IMR-90 (cell line): ENCODE data around the gene INCENP. TPM values are rescaled to one million over a fixed set of nuclear protein-coding genes. Genes with fewer than 3 reads are reported as not detected.
"Not testable (repeated sequence)": the region's sequence is repeated elsewhere in the genome, so short reads cannot be mapped to it uniquely, and the experiment has no call there.

ENCODE experiments used
- ATAC-seq: fragments of 200-7000 bp; cut with Tn5 transposase; 2 replicates; pipeline ENCODE4 v1.9.1; 2020; ENCODE audit warnings: low read depth, mild to moderate bottlenecking, moderate library complexity
- BruUV-seq: library from RNA; stranded (reverse); fragments of 400-500 nt; replicated peaks from 2 replicates; lab custom pipeline; 2021; lab: Mats Ljungman, UMichigan
- CTCF ChIA-PET: fragments of 300-600 bp; formaldehyde crosslinking; extraction: SDS; loops from one replicate; lab custom pipeline; 2021; ENCODE audit warnings: antibody characterized with exemption; lab: Yijun Ruan, JAX
- POLR2A ChIA-PET: fragments of 300-600 bp; sonication (Branson Sonifier 250); formaldehyde crosslinking; loops from one replicate; lab custom pipeline; 2022; ENCODE audit warnings: antibody characterized with exemption; ENCODE audit not compliant: unreplicated experiment; lab: Charles Lee
- DNase-seq: peaks from one replicate; pipeline ENCODE4 v3.0.0; 2013
- H2AFZ ChIP-seq: replicated peaks from 2 replicates; pipeline ENCODE3; 2013; ENCODE audit warnings: low read length, mild to moderate bottlenecking; ENCODE audit not compliant: poor library complexity
- H2AK5ac ChIP-seq: 2 replicates; pipeline ENCODE4 v1.6.1; 2013; ENCODE audit warnings: low read depth, low read length, inconsistent platforms
- H2AK9ac ChIP-seq: replicated peaks from 2 replicates; pipeline ENCODE3; 2013; ENCODE audit warnings: mild to moderate bottlenecking, low read depth, low read length, moderate library complexity; ENCODE audit not compliant: poor library complexity
- H2BK120ac ChIP-seq: 2 replicates; pipeline ENCODE4 v1.6.1; 2013; ENCODE audit warnings: low read depth, low read length, inconsistent platforms
- H2BK15ac ChIP-seq: 3 replicates; pipeline ENCODE4 v1.6.1; 2013; ENCODE audit warnings: low read depth, low read length, inconsistent platforms
- H2BK20ac ChIP-seq: 2 replicates; pipeline ENCODE4 v1.6.1; 2013; ENCODE audit warnings: low read depth, mild to moderate bottlenecking, inconsistent platforms, low read length, moderate library complexity
- H2BK5ac ChIP-seq: 2 replicates; pipeline ENCODE4 v1.6.1; 2013; ENCODE audit warnings: mild to moderate bottlenecking, low read depth, low read length, inconsistent platforms; ENCODE audit not compliant: poor library complexity, severe bottlenecking
- H3K14ac ChIP-seq: replicated peaks from 2 replicates; pipeline ENCODE4 v1.6.1; 2013; ENCODE audit warnings: low read depth, low read length, inconsistent platforms
- H3K18ac ChIP-seq: 2 replicates; pipeline ENCODE4 v1.6.1; 2013; ENCODE audit warnings: low read depth, low read length, control low read depth
- H3K23ac ChIP-seq: 2 replicates; pipeline ENCODE4 v1.6.1; 2013; ENCODE audit warnings: low read depth, low read length, inconsistent platforms
- H3K27ac ChIP-seq: 2 replicates; pipeline ENCODE4 v1.5.1; 2013; ENCODE audit warnings: mild to moderate bottlenecking, control low read depth, low read length; ENCODE audit not compliant: insufficient read depth
- H3K27me3 ChIP-seq: 2 replicates; pipeline ENCODE4 v1.6.1; 2013; ENCODE audit warnings: low read length; ENCODE audit not compliant: control insufficient read depth, insufficient read depth
- H3K36me3 ChIP-seq: 2 replicates; pipeline ENCODE4 v1.6.1; 2013; ENCODE audit warnings: low read length, mixed read lengths; ENCODE audit not compliant: control insufficient read depth, insufficient read depth
- H3K4ac ChIP-seq: 2 replicates; pipeline ENCODE4 v1.6.1; 2013; ENCODE audit warnings: low read depth, low read length, inconsistent platforms
- H3K4me1 ChIP-seq: 2 replicates; pipeline ENCODE4 v1.6.1; 2013; ENCODE audit warnings: low read length, mixed read lengths; ENCODE audit not compliant: control insufficient read depth, insufficient read depth
- H3K4me2 ChIP-seq: 2 replicates; pipeline ENCODE4 v1.6.1; 2013; ENCODE audit warnings: low read depth, mild to moderate bottlenecking, control low read depth, low read length, moderate library complexity
- H3K4me3 ChIP-seq: 2 replicates; pipeline ENCODE4 v1.5.1; 2013; ENCODE audit warnings: low read depth, mild to moderate bottlenecking, control low read depth, low read length, moderate library complexity; ENCODE audit not compliant: insufficient read depth
- H3K56ac ChIP-seq: 2 replicates; pipeline ENCODE4 v1.6.1; 2013; ENCODE audit warnings: low read length, inconsistent platforms; ENCODE audit not compliant: insufficient read depth; ENCODE audit errors: extremely low read depth
- H3K79me1 ChIP-seq, 2 experiments: 2 replicates each; pipeline ENCODE4 v1.6.1; 2013; ENCODE audit warnings: low read length in 2 of 2, inconsistent platforms in 1 of 2, low read depth in 1 of 2
- H3K9ac ChIP-seq: 2 replicates; pipeline ENCODE4 v1.6.1; 2013; ENCODE audit warnings: low read depth, low read length, control low read depth
- H3K9me1 ChIP-seq: 2 replicates; pipeline ENCODE4 v1.6.1; 2013; ENCODE audit warnings: low read length, inconsistent platforms; ENCODE audit not compliant: insufficient read depth
- H3K9me3 ChIP-seq: 2 replicates; pipeline ENCODE4 v1.6.1; 2013; ENCODE audit warnings: low read length; ENCODE audit not compliant: control insufficient read depth, insufficient read depth
- H4K20me1 ChIP-seq: 2 replicates; pipeline ENCODE4 v1.6.1; 2013; ENCODE audit warnings: low read length, inconsistent platforms; ENCODE audit not compliant: insufficient read depth
- H4K5ac ChIP-seq: 2 replicates; pipeline ENCODE4 v1.6.1; 2013; ENCODE audit warnings: mild to moderate bottlenecking, low read depth, low read length, control low read depth
- H4K8ac ChIP-seq, 2 experiments: 2 replicates each; pipeline ENCODE4 v1.6.1; 2013; ENCODE audit warnings: low read depth in 2 of 2, low read length in 2 of 2, control low read depth in 1 of 2, inconsistent platforms in 1 of 2
- H4K91ac ChIP-seq: 2 replicates; pipeline ENCODE4 v1.6.1; 2013; ENCODE audit warnings: low read depth, low read length, inconsistent platforms; ENCODE audit not compliant: insufficient read depth
- WGBS, 2 experiments: methylation state at CpG; one replicate each; pipeline versions ENCODE4 v1.1.5 to v1.1.7; 2013; ENCODE audit warnings: missing lambda C conversion rate in 2 of 2; ENCODE audit not compliant: insufficient read length in 1 of 2; ENCODE audit errors: extremely low coverage in 2 of 2; 5-methylcytosine and 5-hydroxymethylcytosine counted together
- dilution Hi-C: fragments of 300-500 bp; cut with HindIII; formaldehyde crosslinking; loops from one replicate; pipeline ENCODE4 v1.14.3; 2018; ENCODE audit warnings: low sequenced_read_pairs; ENCODE audit not compliant: unreplicated experiment
- in situ Hi-C: fragments of 300-500 bp; cut with MboI; formaldehyde crosslinking; loops from 3 replicates; pipeline ENCODE4 v1.14.3; 2019; ENCODE audit warnings: low sequenced_read_pairs, inconsistent platforms, mixed read lengths
- intact Hi-C: fragments of 100-400 bp; cut with micrococcal nuclease; formaldehyde crosslinking; loops from 2 replicates; pipeline ENCODE4 v1.10.0; 2022
- polyA plus RNA-seq, 3 experiments: library from polyadenylated mRNA; depleted of rRNA; stranded (reverse); fragments of >200 nt; gene quantifications; 2 replicates each; pipeline ENCODE4 v1.2.3, GENCODE V29; 2012; ENCODE audit warnings: low replicate concordance in 1 of 3
- total RNA-seq: library from RNA; depleted of rRNA; stranded (reverse); fragments of >200 nt; gene quantifications from 2 replicates; pipeline ENCODE4 v1.2.3, GENCODE V29; 2012

The INCENP gene
- total and polyA plus RNA-seq, 2 of the 4 experiments (the other 2 are of a cell fraction) = 18.6 to 23.8 TPM

DNA sequence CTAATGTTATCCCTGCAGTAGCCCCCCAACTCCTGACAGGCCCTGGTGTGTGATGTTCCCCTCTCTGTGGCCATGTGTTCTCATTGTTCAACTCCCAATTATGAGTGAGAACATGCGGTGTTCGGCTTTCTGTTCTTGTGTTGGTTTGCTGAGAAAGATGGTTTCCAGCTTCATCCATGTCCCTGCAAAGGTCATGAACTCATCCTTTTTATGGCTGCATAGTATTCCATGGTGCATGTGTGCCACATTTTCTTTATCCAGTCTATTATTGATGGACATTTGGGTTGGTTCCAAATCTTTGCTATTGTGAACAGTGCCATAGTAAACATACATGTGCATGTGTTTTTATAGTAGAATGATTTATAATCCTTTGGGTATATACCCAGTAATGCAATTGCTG, 73.6 kb downstream of the INCENP start:
- ATAC-seq, H3K79me1 ChIP-seq, H2BK120ac ChIP-seq, BruUV-seq, H3K9me1 ChIP-seq, H2BK20ac ChIP-seq, H3K9ac ChIP-seq, H3K36me3 ChIP-seq, H3K4me1 ChIP-seq, H2BK5ac ChIP-seq, H3K14ac ChIP-seq, H2BK15ac ChIP-seq, H2AK9ac ChIP-seq, H3K27ac ChIP-seq, H2AK5ac ChIP-seq, H4K20me1 ChIP-seq, H4K8ac ChIP-seq, intact Hi-C loops, in situ Hi-C loops, H4K91ac ChIP-seq, DNase-seq, H3K18ac ChIP-seq, dilution Hi-C loops, H3K23ac ChIP-seq, H3K56ac ChIP-seq, CTCF ChIA-PET, POLR2A ChIA-PET, H3K4me2 ChIP-seq, H2AFZ ChIP-seq, H3K4me3 ChIP-seq, H3K4ac ChIP-seq, H4K5ac ChIP-seq, H3K9me3 ChIP-seq: not testable (repeated sequence)
- no CpG with 5 or more reads among the region's 2 CpGs for WGBS, 2 experiments
- peaks cover 17% of the 10 kb centered on the region; the same call in 1 of the 2 replicates for H3K27me3 ChIP-seq
